Stimulated activated CD8-positive, alpha-beta memory T cell treated with anti-CD3 and anti-CD28 coated beads, Interleukin-4, amount 100 ng/mL, for 4 hours (primary cell): Measurements from ENCODE around the gene TXNDC2.
A peak's percentile ranks its signal among the peaks of the same experiment; 100 is the strongest.
"Not testable (repeated sequence)": the region's sequence is repeated elsewhere in the genome, so short reads cannot be mapped to it uniquely, and the experiment has no call there.

ENCODE experiments used
- DNase-seq, 2 donors: peaks; one replicate each; pipeline ENCODE4 v3.0.0-alpha.2; 2020; ENCODE audit warnings: low read depth in 2 of 2, low spot score in 1 of 2

Gene TXNDC2

DNA sequence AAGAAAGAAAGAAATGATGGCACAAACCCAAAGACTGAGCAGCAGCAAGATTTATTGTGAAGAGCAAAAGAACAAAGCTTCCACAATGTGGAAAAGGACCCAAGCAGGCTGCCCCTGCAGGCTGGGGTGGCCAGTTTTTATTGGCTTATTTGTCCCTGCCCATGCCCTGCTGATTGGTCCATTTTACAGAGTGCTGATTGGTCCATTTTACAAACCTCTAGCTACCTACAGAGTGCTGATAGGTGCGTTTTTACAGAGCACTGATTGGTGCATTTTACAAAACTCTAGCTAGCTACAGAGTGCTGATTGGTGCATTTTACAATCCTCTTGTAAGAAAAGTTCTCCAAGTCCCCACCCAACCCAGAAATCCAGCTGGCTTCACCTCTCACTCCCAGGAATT, 26.5 kb downstream of the TXNDC2 start:
- DNase-seq, result not testable (repeated sequence)

DNA sequence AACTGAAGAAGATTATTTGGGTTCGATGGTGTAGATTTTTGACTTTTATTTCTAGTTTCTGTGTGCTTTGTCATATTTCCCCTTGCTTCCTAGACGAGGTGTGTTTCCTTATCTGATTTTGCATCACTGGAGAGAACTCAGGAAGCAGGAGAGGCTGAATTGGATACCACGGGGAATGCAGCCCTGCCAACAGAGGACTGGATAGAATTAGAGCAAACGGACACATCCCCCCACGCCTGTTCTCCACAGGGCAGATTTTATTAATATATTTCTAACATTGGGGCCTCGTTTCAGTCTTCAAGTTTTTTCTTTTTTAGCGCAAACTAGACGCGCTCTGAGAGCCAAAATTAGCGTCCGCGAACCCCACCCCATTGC, 27.4 kb downstream of the TXNDC2 start:
- no peak for DNase-seq

DNA sequence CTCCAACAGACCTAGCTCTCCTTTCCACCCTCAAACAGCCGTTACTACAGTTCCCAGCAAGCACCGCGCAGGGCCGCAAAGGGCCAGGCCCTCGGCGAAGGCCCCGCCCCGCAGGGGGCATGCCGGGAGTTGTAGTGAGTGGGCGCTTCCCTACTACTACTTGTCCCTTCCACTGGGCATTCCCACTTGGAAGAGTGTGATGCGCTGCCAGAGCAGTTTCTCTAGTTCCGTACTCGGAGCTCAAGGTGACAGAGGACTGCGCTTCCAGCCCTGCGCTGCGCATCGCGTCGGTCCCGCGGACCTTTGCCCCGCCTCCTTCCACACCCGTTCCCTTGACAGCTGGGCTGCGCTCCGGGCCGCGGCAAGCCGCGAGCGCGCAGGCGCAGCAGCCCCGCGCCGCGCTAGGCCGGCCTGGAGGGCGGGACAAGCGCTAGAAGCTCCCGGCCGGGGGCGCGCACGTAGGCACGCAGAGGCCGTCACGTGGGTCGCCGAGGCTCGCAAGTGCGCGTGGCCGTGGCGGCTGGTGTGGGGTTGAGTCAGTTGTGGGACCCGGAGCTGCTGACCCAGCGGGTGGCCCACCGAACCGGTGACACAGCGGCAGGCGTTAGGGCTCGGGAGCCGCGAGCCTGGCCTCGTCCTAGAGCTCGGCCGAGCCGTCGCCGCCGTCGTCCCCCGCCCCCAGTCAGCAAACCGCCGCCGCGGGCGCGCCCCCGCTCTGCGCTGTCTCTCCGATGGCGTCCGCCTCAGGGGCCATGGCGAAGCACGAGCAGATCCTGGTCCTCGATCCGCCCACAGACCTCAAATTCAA, 28.0 kb downstream of the TXNDC2 start, which contains the start of gene VAPA:
TSS of gene VAPA (plus strand) at position 491 of the 808 bp plus-strand sequence. CDS start at position 732, 241 bp downstream.
- DNase-seq, result peak; percentile 79 to 86

DNA sequence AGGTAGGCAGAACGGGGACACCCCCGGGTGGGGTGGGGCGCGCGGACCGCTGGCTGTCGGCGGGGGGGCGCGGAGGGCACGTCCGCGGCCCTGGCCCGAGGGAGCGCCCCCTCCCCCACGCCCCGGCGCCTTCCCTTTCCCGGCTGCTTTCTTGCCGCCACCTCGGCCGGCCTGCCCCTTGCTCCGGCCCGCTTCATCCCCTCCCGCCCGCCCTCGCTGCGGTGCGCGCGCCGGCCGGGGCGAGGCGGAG, 28.5 kb downstream of the TXNDC2 start:
- DNase-seq, result no peak

DNA sequence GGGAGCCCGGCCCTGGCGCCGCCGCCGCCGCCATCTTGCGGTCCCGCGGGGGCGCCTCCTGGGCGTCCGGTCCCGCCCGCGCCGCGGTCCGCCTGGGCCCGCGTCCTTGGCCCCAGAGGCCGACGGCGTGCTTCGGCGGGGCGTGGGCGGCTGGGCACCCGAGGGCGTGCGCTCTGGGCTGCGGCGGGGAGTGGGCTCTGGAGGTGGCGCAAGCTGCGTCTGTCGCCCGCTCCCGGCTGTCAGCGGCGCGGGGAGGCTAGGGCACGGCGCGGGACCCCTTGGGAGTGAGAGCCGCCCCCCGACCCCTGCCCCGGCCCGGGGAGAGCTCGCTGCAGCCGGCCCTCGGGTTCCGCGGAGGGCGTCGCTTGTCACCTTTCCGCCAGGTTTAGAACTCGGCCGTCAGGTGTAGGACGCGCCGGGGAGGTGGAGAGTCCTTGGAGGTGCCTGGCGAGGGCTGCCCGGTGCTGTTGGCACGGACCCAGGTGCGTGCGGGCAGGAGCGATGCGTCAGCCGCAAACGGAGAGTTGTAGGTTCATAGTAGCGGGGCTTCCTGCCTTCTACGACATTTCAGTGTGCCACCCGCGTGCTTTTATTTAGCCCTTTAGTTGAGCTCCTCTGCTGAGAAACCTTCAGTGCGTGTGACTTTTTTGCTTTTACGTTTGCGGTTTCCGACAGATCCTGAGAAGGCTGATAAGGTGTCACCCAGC, 29.0 kb downstream of the TXNDC2 start:
- peak; percentile 38 to 61 for DNase-seq

DNA sequence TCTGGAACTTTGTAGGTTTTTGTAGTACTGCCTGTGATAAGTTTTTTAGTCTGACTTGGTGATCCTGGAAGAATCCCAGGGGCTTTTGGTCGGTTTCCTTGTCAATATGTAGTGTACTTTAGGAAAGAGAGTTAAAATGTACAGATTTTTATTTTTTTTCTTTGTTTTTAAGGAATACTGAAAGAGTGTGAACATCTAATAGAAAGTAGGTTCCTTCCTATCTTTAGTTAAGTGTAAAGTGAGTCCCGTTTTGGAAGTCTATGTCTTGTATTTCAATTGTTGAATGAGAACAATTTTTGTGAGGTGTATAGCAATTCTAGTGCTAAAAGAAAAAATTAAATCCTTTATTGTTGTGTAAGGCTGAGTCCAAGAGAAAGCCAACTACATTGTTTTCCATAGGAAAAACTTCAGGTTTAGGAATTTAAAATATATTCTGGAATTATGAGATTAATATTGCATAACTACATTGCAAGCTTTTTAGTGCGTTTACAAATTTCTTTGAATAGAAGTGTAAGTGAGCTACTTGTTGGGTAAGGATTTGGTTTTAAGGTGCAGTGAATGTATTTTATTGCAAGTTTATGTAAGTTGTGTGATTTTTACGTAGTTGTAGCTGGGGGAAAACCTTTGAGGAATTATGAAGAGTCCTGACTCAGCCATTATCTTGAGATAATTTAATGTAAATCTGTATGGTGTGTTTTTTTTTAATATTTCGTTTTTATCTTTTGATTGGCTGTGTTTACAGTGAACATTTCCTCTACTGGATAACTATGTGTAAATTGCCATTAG, 29.7 kb downstream of the TXNDC2 start:
- DNase-seq, result no peak

DNA sequence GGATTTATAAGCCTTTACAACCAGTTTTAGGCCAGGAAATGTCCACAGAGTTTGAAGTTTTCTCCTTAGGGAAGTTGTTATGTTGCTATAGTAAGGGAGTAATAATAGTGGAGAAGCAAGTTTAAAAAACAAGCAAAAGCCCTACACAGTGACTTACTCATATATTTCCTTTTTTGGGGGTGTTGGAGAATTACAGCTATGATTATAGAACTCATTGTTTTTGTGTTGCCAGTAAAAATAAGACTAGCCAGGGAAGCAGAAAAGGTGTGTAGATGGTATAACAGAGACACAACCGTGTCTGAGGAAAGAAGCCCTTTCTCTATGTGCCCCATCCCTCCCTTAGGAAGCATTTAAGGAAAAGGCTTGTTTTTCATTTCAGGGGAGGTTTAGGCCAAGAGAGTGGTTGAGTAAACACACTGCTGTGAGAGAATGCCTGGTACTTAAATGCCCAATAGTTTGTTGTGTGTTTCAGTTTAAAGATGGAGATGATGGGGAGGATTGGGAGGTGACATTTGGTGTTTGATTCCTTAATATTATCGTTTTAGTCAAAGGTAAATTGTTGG, 30.4 kb downstream of the TXNDC2 start:
- no peak for DNase-seq

DNA sequence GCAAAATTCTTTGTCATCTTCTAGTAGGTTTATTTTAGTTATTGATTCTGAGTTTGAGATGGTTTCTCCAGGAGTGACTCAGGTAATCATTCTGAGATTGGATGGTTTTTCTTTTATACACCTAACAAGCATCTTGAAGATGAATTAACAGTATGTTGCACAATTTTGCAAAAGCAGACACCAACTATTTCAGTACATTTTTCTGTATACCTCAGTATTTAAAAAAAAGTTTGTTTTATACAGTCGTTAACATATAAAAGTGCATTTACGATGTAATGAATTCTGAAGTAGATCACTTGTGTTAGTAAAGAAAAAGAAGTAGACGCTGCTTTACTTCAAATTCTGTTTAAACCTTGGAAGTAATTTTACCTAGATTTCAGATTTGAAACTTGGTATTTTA, 31.0 kb downstream of the TXNDC2 start:
- DNase-seq, result no peak

DNA sequence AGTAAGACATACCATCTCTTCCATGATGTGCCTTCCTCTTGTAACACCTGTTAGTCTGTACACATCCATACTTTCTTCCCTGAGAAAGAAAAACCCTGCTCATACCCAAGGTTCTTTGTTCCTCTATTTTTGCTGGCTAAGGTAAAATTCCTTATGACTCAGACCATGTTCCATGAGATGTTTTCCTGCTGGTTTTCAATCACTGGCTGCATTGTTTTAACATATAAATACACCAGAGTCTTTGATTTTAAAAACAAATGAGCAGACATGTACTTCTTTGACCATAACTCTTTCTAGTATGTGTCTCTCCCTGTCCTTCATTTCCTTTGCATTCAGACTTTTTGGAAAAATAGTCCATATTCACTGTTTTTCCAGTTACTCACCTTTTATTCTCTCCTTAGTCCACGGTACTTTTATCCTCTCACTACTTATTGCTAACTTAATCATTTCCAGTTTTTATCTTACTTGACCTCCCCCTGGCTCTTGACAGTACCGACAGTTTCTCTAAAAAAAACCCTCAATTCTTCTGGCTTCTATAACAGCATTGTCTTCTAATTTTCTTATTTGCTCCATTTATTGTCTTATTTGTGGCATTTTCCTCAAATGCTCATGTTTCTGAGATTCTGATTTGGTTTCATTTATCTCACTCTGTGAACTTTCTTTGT, 32.4 kb downstream of the TXNDC2 start:
- DNase-seq, result no peak

DNA sequence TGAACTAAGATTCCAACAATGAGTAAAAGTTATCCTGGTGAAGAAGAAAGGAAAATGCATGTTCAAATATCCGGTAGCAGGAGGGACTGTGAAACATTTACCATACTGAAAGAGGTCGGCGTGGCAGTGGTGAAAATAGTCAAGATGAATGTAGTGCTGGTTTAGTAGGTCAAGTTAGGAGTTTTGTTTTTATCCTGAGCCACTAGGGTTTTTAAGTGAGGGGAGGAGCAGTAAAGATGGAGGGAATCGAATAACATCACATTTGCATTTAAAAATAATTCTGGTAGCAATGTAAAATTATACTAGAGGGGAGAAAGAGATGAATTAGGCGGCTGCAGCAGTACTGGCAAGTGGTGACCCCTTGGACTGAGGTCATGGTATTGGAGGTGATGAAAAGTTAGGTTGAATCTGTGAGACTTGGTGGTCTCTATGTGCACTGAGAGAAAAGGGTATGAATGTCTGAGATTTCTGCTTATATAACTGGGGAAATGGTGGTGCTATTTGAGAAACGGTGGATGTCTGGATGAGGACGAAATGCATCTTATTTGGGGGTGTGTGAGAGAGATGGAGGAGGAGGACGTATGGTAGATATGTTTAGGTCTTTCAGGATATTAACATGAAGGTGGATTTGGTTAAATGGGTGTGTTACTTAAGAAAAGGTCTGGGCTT, 33.9 kb downstream of the TXNDC2 start:
- no peak for DNase-seq

DNA sequence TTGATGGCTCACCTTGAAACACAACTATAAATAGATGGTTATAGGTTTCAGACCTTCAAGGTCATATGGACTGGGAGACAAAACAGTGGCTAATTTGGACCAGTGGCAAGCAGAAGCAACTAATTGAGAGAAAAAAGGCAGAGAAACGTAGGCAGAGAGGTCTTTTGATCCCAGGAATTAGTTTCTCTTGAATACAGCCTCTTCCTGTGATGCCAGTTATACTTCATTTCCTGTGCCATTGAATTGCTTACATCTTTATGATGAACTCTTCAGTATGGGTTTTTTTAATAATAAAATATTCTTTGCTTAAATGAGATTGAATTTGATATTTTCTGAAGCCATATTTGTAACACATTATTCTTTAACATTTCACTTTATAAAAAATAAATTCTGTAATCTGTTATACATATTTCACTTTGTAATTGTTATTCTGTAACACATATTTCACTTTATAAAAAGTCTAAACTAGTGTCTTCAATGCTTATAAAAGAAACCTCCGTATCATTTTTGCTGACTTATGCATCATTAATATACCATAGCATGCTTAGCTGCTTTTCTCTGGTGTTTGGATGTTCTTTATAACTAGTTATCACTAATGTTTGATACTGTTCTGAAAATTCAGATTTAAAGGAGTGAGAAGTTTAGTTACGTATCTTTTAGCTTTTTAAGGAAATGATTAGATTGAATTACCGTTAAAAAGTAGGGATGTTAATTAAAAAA, 37.0 kb downstream of the TXNDC2 start:
- no peak for DNase-seq

DNA sequence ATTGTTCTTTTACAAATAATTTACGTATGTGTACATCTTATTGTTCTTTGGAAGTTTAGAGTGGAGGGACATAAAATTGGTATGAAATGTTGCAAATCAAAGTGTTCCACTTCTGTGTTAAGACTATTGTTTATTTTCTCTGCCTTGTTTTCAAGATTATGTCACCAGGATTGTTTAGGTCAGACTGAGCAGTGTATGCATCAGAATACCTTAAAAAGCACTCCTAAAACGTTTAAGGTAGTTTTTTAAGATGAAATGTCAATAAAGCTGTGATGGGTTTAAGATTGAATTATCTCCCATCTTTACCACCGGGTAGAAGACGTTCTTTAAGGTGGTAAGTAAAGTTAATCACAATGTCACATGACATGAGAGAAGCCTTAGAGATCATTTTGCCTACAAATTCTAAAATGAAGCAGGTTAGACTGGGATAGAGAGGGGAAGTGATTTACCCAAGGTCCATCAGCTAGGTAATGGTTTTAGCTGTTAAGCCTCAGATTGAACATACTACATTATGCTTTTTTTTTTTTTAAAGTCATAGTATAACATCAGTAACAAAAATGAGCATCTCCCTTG, 38.7 kb downstream of the TXNDC2 start:
- no peak for DNase-seq

DNA sequence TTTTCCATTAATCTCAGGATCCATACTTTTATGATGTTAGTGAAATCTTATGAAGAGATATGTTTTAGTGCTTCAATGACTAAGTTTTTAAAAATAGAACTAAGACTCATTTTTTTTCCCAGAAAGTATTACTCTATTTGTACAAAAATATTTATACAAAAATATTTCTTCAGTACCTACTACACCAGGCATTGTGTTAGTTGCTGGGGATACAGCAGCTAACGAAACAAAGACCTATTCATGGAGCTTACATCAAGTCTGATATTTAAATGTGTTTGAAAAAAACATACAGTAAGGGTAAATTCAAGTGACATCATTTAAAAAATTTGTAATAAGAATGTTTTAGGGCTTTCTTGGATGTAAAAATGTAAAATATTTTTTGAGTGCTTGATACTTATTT, 39.6 kb downstream of the TXNDC2 start:
- DNase-seq, result no peak

DNA sequence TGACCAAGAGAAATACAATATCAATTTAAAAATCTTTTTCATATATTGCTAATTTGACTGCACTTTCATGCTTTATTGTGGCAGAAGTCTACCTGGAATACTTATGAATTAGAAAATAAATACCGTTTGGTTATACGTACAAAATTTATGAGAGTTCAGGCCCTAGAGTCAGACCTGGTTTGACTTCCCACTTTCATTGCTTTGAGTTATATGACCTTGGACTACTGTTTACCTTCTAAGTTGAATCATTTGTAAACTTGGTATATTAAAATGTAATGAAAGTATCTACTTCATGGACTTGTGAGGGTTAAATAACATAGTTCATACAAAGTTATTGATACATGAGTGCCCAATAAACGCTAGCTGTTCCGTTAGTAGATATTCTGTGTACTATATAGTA, 40.0 kb downstream of the TXNDC2 start:
- no peak for DNase-seq

DNA sequence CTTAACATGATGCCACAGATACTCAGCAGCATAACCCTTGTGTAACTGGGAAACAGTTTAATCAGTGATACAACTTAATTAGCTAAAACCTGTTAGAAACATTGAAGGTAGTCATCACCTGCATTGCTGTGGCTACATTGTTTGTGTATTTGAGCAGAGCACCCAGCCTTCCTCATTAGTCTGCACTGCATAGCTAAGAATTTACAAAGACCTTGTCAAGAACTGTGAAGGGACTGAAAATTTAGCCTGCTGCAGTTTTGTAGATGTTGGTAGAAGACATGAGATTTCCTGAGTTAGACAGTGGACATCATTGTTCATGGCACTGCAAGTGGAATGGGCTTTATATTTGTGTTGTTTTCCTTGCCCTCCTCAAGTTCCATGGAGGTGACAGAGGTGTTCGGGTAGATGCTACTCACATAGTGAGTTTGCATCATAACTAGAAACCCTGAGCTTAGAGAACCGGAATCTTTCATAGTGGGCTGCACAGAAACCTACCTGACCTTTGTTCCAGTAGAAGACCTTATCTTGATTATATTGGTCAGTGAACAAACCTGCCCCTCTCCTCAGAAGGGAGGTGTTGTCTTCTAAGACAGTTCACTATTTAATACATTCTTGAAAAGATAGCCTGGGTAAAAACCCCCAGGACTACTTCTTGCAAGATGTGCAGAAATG, 40.6 kb downstream of the TXNDC2 start:
- DNase-seq, result no peak

DNA sequence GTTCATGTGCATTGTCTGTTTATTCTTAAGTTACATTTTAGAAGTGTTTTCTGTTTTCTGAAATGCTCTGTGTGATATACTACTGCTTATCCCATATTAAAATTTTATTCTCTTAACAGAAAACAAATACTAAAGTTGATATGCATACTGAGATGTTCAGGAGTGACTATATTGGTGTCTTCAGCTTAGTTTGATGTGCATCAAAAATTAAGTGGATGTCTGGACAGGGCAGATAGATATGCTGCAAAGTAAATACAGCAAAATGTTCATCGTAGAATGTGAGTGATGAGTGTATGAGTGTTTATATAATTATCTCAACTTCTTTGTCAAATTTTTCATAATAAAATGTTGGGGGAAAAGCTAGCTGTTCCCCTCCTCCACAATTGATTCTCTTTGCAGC, 41.2 kb downstream of the TXNDC2 start:
- DNase-seq, result no peak

DNA sequence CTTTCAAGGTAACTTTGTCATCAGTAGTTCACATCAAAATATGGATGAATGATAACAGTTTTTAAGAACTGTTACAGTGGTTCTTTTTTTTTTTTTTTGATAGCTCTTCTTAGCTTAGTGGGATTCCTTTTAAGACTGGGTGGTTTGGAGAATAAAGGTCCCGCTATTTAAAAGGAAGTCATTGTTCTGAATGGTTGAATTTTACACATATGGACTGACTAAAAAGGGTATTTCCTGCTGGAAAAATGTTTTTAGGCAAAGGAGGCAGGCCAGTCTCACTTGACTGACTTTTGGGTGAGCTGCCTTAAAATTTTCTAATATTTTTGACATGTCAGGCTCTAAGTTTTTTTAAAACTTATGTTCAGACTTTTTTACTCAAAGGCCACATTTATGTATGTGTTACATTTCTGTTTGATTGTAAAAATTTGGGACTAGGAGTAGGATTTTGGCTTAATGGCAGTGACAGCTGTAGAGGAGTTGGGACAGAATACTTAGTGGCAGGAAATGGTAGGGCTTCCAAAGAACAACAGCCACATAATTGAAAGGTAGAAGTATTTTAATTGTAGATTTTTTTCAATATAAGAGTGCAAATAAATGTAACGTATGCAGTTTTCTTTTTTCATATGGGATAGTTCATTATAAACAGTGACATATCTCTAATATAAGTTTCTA, 41.8 kb downstream of the TXNDC2 start:
- DNase-seq, result no peak

DNA sequence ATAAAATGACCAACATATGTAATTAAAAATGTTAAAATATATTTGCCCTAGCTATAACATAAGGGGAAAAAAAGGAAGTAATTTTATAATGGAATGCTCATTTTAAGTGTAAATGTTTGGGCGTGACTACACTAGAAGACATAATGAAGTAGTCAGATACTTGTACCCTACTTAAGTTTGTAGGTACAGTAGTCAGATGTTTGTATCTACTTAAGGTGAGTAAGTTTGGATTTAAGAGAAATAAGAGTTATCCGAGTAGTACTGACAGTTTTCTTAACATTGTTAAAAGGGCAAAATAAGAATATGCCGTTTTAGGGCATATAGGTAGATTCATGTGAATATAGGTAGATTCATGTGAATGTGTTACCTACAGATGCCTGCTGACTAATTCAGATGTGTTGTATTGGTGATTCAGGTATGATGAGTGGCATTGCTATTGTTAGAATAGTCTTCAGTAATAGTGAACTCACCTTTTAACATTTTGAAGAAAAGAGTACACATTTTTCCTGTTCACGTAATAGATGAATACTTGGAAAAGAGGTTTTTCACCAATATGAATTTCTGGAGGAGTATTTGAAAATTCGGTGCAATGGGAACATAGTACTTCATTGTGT, 43.0 kb downstream of the TXNDC2 start:
- no peak for DNase-seq
